Measurements from ENCODE around the gene WDR88.

The WDR88 gene

GRCh38 chr19:33210266-33210940 is 78.5 kb downstream of the WDR88 start:
- H3K9me3 ChIP-seq (ENCODE audit: control insufficient read depth, insufficient read depth, low read length): no peaks in the 10 kb centered on the region
- DNase-seq (ENCODE audit: low read depth, low spot score): no peak
- H3K4me1 ChIP-seq (ENCODE audit: control insufficient read depth, insufficient read depth, low read length): no peaks in the 10 kb centered on the region; the same call in 1 of the 2 replicates
- no peaks in the 10 kb centered on the region for H3K27me3 ChIP-seq (ENCODE audit: control insufficient read depth, insufficient read depth, low read length)
- H3K27ac ChIP-seq (ENCODE audit: low read length): no peak overlapping the region
- H3K36me3 ChIP-seq (ENCODE audit: control insufficient read depth, insufficient read depth, low read length): peaks cover 8% of the 10 kb centered on the region; the same call in 1 of the 2 replicates
- no CpG with 5 or more reads among the region's 22 CpGs for WGBS (ENCODE audit: insufficient coverage, insufficient read length)
- no peak overlapping the region for H3K4me3 ChIP-seq (ENCODE audit: low read length)

DNA sequence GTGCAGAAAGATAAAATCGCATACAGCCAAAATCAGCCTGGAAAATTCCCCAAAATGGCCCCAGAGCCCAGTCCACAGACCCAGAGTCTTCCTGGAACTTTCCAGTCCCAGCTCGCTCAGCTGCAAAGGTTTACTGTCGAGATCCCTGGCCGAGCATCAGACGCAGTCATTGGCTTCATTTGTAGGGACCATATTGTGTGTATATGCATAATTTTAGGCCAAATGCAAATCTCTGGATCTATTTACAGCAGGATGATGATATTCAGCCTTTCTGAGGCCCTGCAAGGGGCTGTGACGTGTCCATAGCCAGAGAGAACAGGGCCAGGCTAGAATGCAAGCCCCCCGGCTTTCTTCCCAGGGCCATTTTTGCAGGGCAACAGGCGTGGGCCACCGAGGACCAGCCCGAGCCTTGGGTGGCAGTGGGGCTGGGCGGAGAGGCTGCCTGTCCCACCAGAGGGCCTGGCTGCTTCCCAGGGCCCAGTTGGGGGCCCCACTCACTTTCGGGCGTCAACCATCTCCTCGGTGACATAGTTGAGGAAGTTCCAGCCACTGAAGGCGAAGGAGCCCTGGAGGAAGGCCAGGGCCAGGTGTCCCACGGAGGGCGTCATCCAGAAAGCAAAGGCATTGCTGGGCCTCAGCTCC is 80.0 kb downstream of the WDR88 start:
- Histone ChIP-seq H3K4me1 (ENCODE audit: control insufficient read depth, insufficient read depth, low read length) (no peaks in the 10 kb centered on the region; the same call in 1 of the 2 replicates), H3K9me3 (ENCODE audit: control insufficient read depth, insufficient read depth, low read length) (no peaks in the 10 kb centered on the region), H3K27me3 (ENCODE audit: control insufficient read depth, insufficient read depth, low read length) (no peaks in the 10 kb centered on the region), H3K36me3 (ENCODE audit: control insufficient read depth, insufficient read depth, low read length) (peaks cover 4% of the 10 kb centered on the region; the same call in 1 of the 2 replicates), H3K27ac (ENCODE audit: low read length) (no peak overlapping the region), H3K4me3 (ENCODE audit: low read length) (no peak overlapping the region)
- WGBS (ENCODE audit: insufficient coverage, insufficient read length): no CpG with 5 or more reads among the region's 17 CpGs
- DNase-seq (ENCODE audit: low read depth, low spot score): no peak

- no peak for DNase-seq (ENCODE audit: low read depth, low spot score)
Observed at GRCh38 chr19:33212436-33213172, 80.7 kb downstream of the WDR88 start.

GRCh38 chr19:33214596-33214995 is 82.7 kb downstream of the WDR88 start:
- Histone ChIP-seq H3K4me1 (ENCODE audit: control insufficient read depth, insufficient read depth, low read length) (no peaks in the 10 kb centered on the region; the same call in 1 of the 2 replicates), H3K36me3 (ENCODE audit: control insufficient read depth, insufficient read depth, low read length) (no peaks in the 10 kb centered on the region; the same call in 1 of the 2 replicates), H3K27me3 (ENCODE audit: control insufficient read depth, insufficient read depth, low read length) (no peaks in the 10 kb centered on the region), H3K4me3 (ENCODE audit: low read length) (no peak overlapping the region), H3K9me3 (ENCODE audit: control insufficient read depth, insufficient read depth, low read length) (no peaks in the 10 kb centered on the region), H3K27ac (ENCODE audit: low read length) (no peak overlapping the region)
- no peak for DNase-seq (ENCODE audit: low read depth, low spot score)
- WGBS (ENCODE audit: insufficient coverage, insufficient read length): no CpG with 5 or more reads among the region's 6 CpGs

More at GRCh38 chr19:33212436-33213172, 80.7 kb downstream of the WDR88 start:
- H3K36me3 ChIP-seq (ENCODE audit: control insufficient read depth, insufficient read depth, low read length): no peaks in the 10 kb centered on the region; the same call in 1 of the 2 replicates
- no peaks in the 10 kb centered on the region; the same call in 1 of the 2 replicates for H3K4me1 ChIP-seq (ENCODE audit: control insufficient read depth, insufficient read depth, low read length)
- no CpG with 5 or more reads among the region's 30 CpGs for WGBS (ENCODE audit: insufficient coverage, insufficient read length)
- H3K4me3 ChIP-seq (ENCODE audit: low read length): no peak overlapping the region
- no peaks in the 10 kb centered on the region for H3K9me3 ChIP-seq (ENCODE audit: control insufficient read depth, insufficient read depth, low read length)
- H3K27ac ChIP-seq (ENCODE audit: low read length): no peak overlapping the region
- H3K27me3 ChIP-seq (ENCODE audit: control insufficient read depth, insufficient read depth, low read length): no peaks in the 10 kb centered on the region

DNA sequence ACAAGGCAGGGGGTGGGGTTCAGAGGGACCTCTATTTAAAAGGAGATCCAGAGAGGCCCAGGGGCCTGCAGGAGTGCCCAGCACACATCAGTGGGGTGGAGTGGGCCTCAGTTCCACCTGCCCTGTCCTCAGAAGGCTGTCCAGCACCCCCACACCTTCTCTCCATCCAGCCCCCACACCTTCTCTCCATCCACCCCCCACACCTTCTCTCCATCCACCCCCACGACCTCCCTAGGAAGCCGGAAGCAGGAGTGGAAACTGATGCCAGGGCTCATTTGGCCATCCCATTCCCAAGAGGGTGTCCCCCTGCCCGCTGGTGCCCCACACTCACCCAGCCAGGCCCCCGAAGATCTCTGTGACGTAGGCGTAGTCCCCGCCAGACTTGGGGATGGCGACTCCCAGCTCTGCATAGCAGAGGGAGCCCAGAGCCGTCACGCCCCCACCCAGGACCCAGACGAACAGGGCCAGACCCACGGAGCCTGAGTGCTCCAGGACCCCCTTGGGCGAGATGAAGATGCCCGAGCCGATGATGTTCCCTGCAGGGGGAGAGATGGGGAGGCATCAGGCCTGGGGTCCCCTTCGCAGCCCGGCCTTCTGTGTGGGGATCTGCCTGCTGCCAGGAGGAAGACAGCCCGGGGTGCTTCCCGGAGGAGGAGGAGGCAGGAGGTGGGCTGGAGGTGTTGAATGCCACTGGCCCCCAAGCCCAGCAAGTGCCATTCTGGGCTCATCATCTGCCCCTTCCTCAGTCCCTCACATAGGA is 83.7 kb downstream of the WDR88 start:
- Histone ChIP-seq H3K4me3 (ENCODE audit: low read length) (no peak overlapping the region), H3K27me3 (ENCODE audit: control insufficient read depth, insufficient read depth, low read length) (no peaks in the 10 kb centered on the region)

DNA sequence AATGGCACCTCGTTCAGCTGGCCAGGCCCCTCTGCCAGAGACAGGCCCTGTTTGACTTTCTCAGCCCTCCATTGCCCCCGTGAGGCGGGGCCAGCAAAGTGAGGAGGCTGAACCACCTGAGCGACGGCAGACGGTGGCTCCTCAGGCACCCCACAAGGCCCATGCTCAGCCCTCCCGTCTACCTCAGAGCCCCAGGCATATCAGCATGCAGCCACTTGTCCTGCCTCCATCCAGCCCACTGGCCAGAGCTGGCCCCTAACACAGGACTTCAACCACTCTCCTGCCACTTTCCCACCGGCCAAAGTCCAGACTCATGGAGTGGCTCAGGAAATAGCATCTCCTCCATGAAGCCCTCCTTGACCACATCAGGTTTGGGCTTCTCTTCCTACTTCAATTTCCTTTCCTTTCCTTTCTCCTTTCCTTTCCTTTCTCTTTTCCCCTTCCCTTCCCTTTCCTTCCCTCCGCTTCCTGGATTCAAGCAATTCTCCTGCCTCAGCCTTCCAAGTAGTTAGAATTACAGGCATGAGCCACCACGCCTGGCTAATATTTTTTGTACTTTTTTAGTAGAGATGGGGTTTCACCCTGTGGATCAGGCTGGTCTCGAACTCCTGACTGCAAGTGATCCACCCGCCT is 84.4 kb downstream of the WDR88 start:
- Histone ChIP-seq H3K9me3 (ENCODE audit: control insufficient read depth, insufficient read depth, low read length) (no peaks in the 10 kb centered on the region), H3K4me3 (ENCODE audit: low read length) (no peak overlapping the region), H3K36me3 (ENCODE audit: control insufficient read depth, insufficient read depth, low read length) (no peaks in the 10 kb centered on the region; the same call in 1 of the 2 replicates), H3K27me3 (ENCODE audit: control insufficient read depth, insufficient read depth, low read length) (no peaks in the 10 kb centered on the region), H3K27ac (ENCODE audit: low read length) (no peak overlapping the region), H3K4me1 (ENCODE audit: control insufficient read depth, insufficient read depth, low read length) (no peaks in the 10 kb centered on the region; the same call in 1 of the 2 replicates)
- WGBS (ENCODE audit: insufficient coverage, insufficient read length): 100% methylated on average over 1 of the region's 12 CpGs
- DNase-seq (ENCODE audit: low read depth, low spot score): no peak

More for the DNA sequence above, 83.7 kb downstream of the WDR88 start:
- Histone ChIP-seq H3K36me3 (ENCODE audit: control insufficient read depth, insufficient read depth, low read length) (no peaks in the 10 kb centered on the region; the same call in 1 of the 2 replicates), H3K9me3 (ENCODE audit: control insufficient read depth, insufficient read depth, low read length) (no peaks in the 10 kb centered on the region), H3K27ac (ENCODE audit: low read length) (no peak overlapping the region), H3K4me1 (ENCODE audit: control insufficient read depth, insufficient read depth, low read length) (no peaks in the 10 kb centered on the region; the same call in 1 of the 2 replicates)
- WGBS (ENCODE audit: insufficient coverage, insufficient read length): no CpG with 5 or more reads among the region's 19 CpGs
- no peak for DNase-seq (ENCODE audit: low read depth, low spot score)

DNA sequence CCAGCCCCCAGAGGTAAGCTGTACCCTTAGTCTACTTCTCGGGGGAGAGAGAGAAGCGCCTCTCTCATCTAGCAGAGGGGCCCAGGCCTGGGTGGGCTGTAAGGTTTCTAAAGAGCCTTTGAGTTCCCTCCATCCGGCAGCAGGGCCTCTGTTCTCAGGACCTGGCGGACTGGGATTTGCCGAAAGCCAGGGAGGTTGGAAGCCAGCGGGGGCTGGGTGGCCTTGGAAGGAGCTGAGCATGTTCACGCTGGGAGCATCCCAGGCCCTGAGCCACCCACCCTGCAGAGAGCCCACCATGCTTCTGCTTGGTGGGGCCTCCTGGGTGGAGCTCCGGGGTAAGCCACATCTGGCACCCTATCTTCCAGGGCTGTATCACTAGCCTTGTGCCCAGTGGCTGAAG is 86.0 kb downstream of the WDR88 start:
- Histone ChIP-seq H3K36me3 (ENCODE audit: control insufficient read depth, insufficient read depth, low read length) (no peaks in the 10 kb centered on the region; the same call in 1 of the 2 replicates), H3K27ac (ENCODE audit: low read length) (no peak overlapping the region), H3K4me3 (ENCODE audit: low read length) (no peak overlapping the region), H3K27me3 (ENCODE audit: control insufficient read depth, insufficient read depth, low read length) (no peaks in the 10 kb centered on the region), H3K9me3 (ENCODE audit: control insufficient read depth, insufficient read depth, low read length) (no peaks in the 10 kb centered on the region), H3K4me1 (ENCODE audit: control insufficient read depth, insufficient read depth, low read length) (no peaks in the 10 kb centered on the region)
- no peak for DNase-seq (ENCODE audit: low read depth, low spot score)
- no CpG with 5 or more reads among the region's 8 CpGs for WGBS (ENCODE audit: insufficient coverage, insufficient read length)

DNA sequence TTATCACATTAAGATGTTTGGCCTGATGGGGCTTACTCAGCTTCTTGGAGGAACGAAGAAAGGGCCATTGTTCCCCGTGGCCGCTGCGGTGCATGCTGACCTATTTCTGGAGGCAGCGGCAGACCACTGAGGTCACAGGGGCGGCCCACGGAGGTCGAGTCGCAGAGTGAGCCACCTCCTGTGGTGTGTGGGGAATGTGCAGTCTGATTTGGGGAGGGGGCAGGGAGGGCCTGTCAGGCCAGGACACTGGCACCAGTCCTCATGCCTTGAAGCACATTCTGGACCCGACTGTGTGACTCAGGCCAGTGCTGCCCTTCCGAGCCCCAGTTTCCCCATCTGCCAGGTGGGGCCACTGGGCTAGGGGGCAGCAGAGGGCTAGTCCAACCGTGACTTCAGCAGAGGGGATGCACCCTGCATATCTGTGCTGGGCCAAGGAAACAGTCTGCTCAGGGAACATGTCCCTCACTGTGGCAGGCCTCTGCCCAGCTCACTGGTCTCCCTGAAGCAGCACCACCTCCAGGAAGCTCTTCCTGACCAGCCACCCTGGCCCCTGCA is 87.4 kb downstream of the WDR88 start:
- Histone ChIP-seq H3K4me1 (ENCODE audit: control insufficient read depth, insufficient read depth, low read length) (no peaks in the 10 kb centered on the region), H3K9me3 (ENCODE audit: control insufficient read depth, insufficient read depth, low read length) (no peaks in the 10 kb centered on the region), H3K36me3 (ENCODE audit: control insufficient read depth, insufficient read depth, low read length) (no peaks in the 10 kb centered on the region), H3K27ac (ENCODE audit: low read length) (no peak overlapping the region), H3K27me3 (ENCODE audit: control insufficient read depth, insufficient read depth, low read length) (no peaks in the 10 kb centered on the region), H3K4me3 (ENCODE audit: low read length) (no peak overlapping the region)
- no CpG with 5 or more reads among the region's 12 CpGs for WGBS (ENCODE audit: insufficient coverage, insufficient read length)
- no peak for DNase-seq (ENCODE audit: low read depth, low spot score)

DNA sequence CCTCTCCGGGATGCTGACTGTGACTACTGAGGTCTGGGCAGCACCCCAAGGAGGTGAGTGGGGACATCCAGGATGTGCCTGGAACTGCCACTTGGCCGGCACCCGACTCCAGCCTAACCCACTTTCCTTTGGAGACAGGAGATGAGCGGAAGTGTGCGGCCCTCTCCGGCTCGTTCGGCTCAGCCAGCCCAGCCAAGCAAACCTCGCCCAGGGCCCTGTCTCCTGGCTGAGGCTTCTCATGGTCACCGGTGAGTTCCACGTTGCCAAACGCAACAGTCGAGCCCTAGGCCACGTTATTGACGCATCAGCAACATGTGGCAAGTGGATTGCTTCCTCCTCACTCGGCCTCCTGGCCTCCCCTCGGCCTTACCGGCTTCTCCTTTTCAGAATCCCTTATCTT is 88.2 kb downstream of the WDR88 start:
- H3K36me3 ChIP-seq (ENCODE audit: control insufficient read depth, insufficient read depth, low read length): no peaks in the 10 kb centered on the region
- no peak for DNase-seq (ENCODE audit: low read depth, low spot score)
- no peak overlapping the region for H3K27ac ChIP-seq (ENCODE audit: low read length)
- no peaks in the 10 kb centered on the region for H3K4me1 ChIP-seq (ENCODE audit: control insufficient read depth, insufficient read depth, low read length)
- H3K4me3 ChIP-seq (ENCODE audit: low read length): no peak overlapping the region
- WGBS (ENCODE audit: insufficient coverage, insufficient read length): no CpG with 5 or more reads among the region's 18 CpGs
- peaks cover 3% of the 10 kb centered on the region for H3K27me3 ChIP-seq (ENCODE audit: control insufficient read depth, insufficient read depth, low read length)
- H3K9me3 ChIP-seq (ENCODE audit: control insufficient read depth, insufficient read depth, low read length): no peaks in the 10 kb centered on the region

All from iPS DF 6.9 (cell line).